ENCODE data around the gene NKX3-2.

NKX3-2 gene

DNA sequence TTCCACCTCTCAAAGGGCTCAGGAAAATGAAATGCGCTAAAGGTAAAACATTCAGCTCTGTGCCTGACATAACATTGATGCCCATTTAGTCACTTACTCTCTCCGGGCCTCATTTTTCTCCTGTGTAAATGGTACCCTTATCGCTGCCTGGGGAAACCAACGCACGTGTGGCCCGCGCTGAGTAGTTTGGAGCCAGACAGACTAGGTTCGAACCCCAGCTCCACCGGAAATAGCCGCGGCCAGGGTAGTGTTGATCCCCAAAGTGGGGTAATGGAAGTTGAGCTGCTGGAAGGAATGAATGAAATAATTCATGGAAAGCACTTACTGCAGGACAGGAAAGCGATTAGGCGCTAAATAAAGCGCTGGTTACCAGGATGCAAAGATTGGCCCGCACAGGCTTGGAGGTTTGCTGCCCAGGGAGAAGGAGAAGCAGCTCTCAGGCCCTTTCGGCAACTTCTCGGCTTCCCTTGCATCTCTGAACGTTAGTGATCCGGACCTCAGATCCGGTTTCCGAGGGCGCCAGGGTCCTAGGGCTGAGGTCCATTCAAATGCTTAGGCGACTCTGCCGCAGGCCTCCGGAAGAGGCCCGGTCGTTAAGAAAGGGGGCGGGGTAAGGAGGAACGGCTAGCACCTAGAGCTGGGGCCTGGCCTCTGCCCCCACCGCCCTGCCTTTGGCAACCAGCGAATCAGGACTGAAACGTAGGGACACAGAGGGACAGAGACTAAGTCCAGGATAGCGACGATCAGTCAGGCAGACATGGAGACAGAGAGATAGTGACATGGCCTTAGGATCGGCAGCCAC, 13.3 kb downstream of the NKX3-2 start:
- no peak overlapping the region for H3K4me3 ChIP-seq (replicated peaks; ENCODE audit: low read depth, low read length)
- no peak for DNase-seq (ENCODE audit: low read depth)
- TF ChIP-seq, protein P1, sequence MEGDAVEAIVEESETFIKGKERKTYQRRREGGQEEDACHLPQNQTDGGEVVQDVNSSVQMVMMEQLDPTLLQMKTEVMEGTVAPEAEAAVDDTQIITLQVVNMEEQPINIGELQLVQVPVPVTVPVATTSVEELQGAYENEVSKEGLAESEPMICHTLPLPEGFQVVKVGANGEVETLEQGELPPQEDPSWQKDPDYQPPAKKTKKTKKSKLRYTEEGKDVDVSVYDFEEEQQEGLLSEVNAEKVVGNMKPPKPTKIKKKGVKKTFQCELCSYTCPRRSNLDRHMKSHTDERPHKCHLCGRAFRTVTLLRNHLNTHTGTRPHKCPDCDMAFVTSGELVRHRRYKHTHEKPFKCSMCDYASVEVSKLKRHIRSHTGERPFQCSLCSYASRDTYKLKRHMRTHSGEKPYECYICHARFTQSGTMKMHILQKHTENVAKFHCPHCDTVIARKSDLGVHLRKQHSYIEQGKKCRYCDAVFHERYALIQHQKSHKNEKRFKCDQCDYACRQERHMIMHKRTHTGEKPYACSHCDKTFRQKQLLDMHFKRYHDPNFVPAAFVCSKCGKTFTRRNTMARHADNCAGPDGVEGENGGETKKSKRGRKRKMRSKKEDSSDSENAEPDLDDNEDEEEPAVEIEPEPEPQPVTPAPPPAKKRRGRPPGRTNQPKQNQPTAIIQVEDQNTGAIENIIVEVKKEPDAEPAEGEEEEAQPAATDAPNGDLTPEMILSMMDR (IDR thresholded peaks at IDR 0.05; ENCODE audit: low read length, missing control alignments), result no peak

- no peak overlapping the region for H3K4me3 ChIP-seq (replicated peaks; ENCODE audit: low read depth, low read length)
- DNase-seq (ENCODE audit: low read depth), result no peak
- TF ChIP-seq, protein P1 (IDR thresholded peaks at IDR 0.05; ENCODE audit: low read length, missing control alignments), result no peak
Measured at GRCh38 chr4:13529128-13529919, 15.0 kb downstream of the NKX3-2 start.

GRCh38 chr4:13528821-13529127, 15.5 kb downstream of the NKX3-2 start:
- TF ChIP-seq, protein P1 (IDR thresholded peaks at IDR 0.05; ENCODE audit: low read length, missing control alignments), result no peak
- no peak overlapping the region for H3K4me3 ChIP-seq (replicated peaks; ENCODE audit: low read depth, low read length)

DNA sequence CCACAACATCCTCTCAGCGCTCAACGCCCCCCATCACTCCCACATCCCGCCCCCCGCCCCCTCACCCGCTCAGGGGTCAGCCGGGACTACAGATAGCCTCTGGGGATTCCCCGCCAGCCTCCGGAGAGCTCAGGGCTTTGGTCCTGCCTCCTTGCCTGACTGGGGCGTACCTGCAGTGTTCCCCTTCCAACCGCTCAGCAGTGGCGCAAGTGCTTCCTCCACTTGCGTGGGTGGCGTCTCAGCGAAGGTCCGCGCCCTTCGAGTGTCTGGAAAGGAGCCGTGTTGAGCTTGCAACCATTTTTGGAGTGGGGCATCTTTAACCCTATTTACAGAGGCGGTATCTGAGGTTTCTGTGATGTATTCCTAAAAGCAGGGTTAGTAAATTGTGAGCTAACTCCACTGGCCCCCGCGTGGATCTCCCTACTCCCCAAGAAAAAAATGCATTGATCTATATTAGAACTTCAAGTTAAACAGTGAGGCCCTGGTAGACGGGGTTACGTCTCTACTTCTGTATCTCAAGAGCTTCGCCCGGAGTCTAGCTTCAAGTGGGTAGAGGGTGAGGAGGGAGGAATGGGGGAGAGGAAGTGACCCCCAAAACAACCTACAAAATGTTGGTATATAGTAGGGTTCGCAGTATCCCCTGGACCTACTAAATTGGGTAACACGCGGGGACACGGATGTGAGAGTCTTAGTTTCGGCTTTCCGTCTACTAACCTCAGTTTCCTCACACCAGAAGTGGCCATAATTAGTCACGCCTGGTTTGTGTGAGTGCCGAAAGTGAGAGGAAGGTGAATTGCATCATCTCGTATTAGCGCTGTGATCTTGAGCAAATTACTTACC, 16.1 kb downstream of the NKX3-2 start:
- no peak overlapping the region for H3K4me3 ChIP-seq (replicated peaks; ENCODE audit: low read depth, low read length)
- TF ChIP-seq, protein P1 (IDR thresholded peaks at IDR 0.05; ENCODE audit: low read length, missing control alignments), result no peak
- no peak for DNase-seq (ENCODE audit: low read depth)

More at GRCh38 chr4:13528821-13529127, 15.5 kb downstream of the NKX3-2 start:
- DNase-seq (ENCODE audit: low read depth), result no peak

- no peak overlapping the region for H3K4me3 ChIP-seq (replicated peaks; ENCODE audit: low read depth, low read length)
- no peak for DNase-seq (ENCODE audit: low read depth)
- TF ChIP-seq, protein P1 (IDR thresholded peaks at IDR 0.05; ENCODE audit: low read length, missing control alignments), result no peak
Measured at GRCh38 chr4:13527192-13527980, 16.9 kb downstream of the NKX3-2 start.

- DNase-seq (ENCODE audit: low read depth), result no peak
- H3K4me3 ChIP-seq (replicated peaks; ENCODE audit: low read depth, low read length), result no peak overlapping the region
- TF ChIP-seq, protein P1 (IDR thresholded peaks at IDR 0.05; ENCODE audit: low read length, missing control alignments), result no peak
Measured at GRCh38 chr4:13526658-13527057, 17.6 kb downstream of the NKX3-2 start.
